Right lobe of liver (tissue), 4 donors: ENCODE data around the gene RINL.

Source experiments
- POLR2A ChIP-seq: fragments of 450-650 bp; IDR thresholded peaks from one replicate; pipeline ENCODE4 v1.6.1; 2017; ENCODE audit warnings: antibody characterized with exemption, mild to moderate bottlenecking
- TF ChIP-seq, protein P1 (sequence below), 4 donors: fragments of 200-600 bp in 3 of 4; fragments of 450-650 bp in 1 of 4; IDR thresholded peaks; one replicate each; pipeline versions ENCODE4 v1.5.1 to v1.8.0; 2016 to 2022; ENCODE audit warnings: antibody characterized with exemption in 4 of 4, mild to moderate bottlenecking in 2 of 4
- donor health status: DM: no; HTN: no; CAD: no.
- donor health status: DM: no; HTN: no; CAD: no.
- donor health status: DM: no; HTN: yes; CAD: no.

DNA sequence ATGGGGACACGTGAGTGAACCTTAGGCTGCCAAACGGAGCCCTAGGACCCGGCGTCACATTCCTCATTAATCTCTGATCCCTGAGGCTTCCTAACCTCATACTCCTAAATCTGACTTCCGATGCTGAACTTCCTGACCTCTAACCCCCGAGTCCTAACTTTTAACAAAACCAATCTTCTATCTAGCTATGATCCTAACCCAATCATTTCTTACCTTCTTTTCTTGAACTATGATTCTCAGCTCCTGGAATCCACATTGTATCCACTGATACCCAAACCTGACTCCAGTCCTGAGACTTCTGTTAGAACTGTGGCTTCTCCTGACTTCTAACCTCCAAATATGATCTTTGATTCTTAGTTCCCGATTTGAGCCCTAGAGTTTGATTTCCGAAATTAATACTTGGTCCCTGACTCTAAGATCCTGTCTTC, 22.1 kb upstream of the RINL start:
- TF ChIP-seq, protein P1, sequence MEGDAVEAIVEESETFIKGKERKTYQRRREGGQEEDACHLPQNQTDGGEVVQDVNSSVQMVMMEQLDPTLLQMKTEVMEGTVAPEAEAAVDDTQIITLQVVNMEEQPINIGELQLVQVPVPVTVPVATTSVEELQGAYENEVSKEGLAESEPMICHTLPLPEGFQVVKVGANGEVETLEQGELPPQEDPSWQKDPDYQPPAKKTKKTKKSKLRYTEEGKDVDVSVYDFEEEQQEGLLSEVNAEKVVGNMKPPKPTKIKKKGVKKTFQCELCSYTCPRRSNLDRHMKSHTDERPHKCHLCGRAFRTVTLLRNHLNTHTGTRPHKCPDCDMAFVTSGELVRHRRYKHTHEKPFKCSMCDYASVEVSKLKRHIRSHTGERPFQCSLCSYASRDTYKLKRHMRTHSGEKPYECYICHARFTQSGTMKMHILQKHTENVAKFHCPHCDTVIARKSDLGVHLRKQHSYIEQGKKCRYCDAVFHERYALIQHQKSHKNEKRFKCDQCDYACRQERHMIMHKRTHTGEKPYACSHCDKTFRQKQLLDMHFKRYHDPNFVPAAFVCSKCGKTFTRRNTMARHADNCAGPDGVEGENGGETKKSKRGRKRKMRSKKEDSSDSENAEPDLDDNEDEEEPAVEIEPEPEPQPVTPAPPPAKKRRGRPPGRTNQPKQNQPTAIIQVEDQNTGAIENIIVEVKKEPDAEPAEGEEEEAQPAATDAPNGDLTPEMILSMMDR (IDR thresholded peaks at IDR 0.05): no peak
- no peak for TF ChIP-seq POLR2A
